Measurements from ENCODE around the gene SERPINB11. TPM values are rescaled to one million over a fixed set of nuclear protein-coding genes. Genes with fewer than 3 reads are reported as not detected.

Gene SERPINB11
- total and polyA plus RNA-seq, 2 experiments from 2014 or later: not detected

GRCh38 chr18:63763831-63764600 lies 61.3 kb downstream of the SERPINB11 start:
- no peaks in the 10 kb centered on the region for H3K27me3 ChIP-seq (replicated peaks; ENCODE audit: insufficient read depth)
- H3K9me3 ChIP-seq (ENCODE audit: low read depth): no peaks in the 10 kb centered on the region
- no peaks in the 10 kb centered on the region for H4K20me1 ChIP-seq (ENCODE audit: insufficient read depth)
- H3K4me2 ChIP-seq (ENCODE audit: unreplicated experiment): peak overlapping the region; percentile 22
- WGBS, 2 experiments (ENCODE audit: low coverage in 1 of 2, low lambda C conversion rate in 2 of 2, missing lambda C conversion rate in 2 of 2): 92 to 95% methylated on average over 3 of the region's 3 CpGs
- H3K27ac ChIP-seq: peak overlapping the region; percentile 46
- H2AFZ ChIP-seq: no peak overlapping the region
- peaks cover 34% of the 10 kb centered on the region for H3K4me1 ChIP-seq (ENCODE audit: insufficient read depth)
- TF ChIP-seq EZH2 (IDR thresholded peaks at IDR 0.05; ENCODE audit: insufficient read depth, poor library complexity, severe bottlenecking): no peak
- no peak for TF ChIP-seq EZH2phosphoT487 (IDR thresholded peaks at IDR 0.05; ENCODE audit: insufficient read depth, low read depth)
- peaks cover 30% of the 10 kb centered on the region for H3F3A ChIP-seq (ENCODE audit: insufficient read depth)
- H3K79me2 ChIP-seq (ENCODE audit: insufficient read depth): no peaks in the 10 kb centered on the region
- H3K4me3 ChIP-seq: no peak overlapping the region
- in situ Hi-C loops (cut with MboI): no loop called here
- H3K36me3 ChIP-seq (ENCODE audit: low read depth): no peaks in the 10 kb centered on the region
- H3K9ac ChIP-seq: no peak overlapping the region; the same call in 1 of the 2 replicates
- H3K9me2 ChIP-seq (ENCODE audit: insufficient read depth): no peaks in the 10 kb centered on the region
- DNase-seq: peak; percentile 72

DNA sequence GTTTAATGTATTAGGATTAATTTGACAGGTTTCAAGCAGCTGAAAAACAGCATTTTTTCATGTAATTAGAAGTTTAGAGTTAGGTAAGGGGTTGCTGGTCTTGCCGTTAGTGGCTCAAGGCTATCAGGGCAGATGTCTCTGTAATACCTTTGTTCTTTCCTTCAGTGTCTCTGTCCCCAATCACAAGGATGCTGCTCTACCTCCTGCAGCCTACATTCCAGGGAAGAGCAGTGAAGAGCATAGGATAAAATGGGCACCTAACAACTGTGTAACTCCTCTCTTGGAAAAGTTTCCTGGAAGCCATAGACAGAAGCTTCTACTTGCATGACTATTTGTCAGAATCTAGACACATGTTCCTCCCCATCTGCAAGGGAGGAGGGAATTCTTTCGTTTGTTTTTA lies 63.1 kb downstream of the SERPINB11 start:
- no peak overlapping the region for H3K9ac ChIP-seq
- H3K9me3 ChIP-seq (ENCODE audit: low read depth): no peaks in the 10 kb centered on the region
- no peaks in the 10 kb centered on the region for H4K20me1 ChIP-seq (ENCODE audit: insufficient read depth)
- no peak overlapping the region for H2AFZ ChIP-seq
- no peak overlapping the region for H3K27ac ChIP-seq
- TF ChIP-seq EZH2 (IDR thresholded peaks at IDR 0.05; ENCODE audit: insufficient read depth, poor library complexity, severe bottlenecking): no peak
- no peaks in the 10 kb centered on the region for H3K9me2 ChIP-seq (ENCODE audit: insufficient read depth)
- no peak overlapping the region for H3K4me2 ChIP-seq (ENCODE audit: unreplicated experiment)
- no peaks in the 10 kb centered on the region for H3K36me3 ChIP-seq (ENCODE audit: low read depth)
- H3K4me3 ChIP-seq: no peak overlapping the region
- no peak for DNase-seq
- 90 to 97% methylated on average over 2 of the region's 2 CpGs for WGBS, 2 experiments (ENCODE audit: low coverage in 1 of 2, low lambda C conversion rate in 2 of 2, missing lambda C conversion rate in 2 of 2)
- in situ Hi-C loops (cut with MboI): no loop called here
- no peaks in the 10 kb centered on the region for H3K27me3 ChIP-seq (replicated peaks; ENCODE audit: insufficient read depth)
- no peaks in the 10 kb centered on the region for H3K79me2 ChIP-seq (ENCODE audit: insufficient read depth)
- H3K4me1 ChIP-seq (ENCODE audit: insufficient read depth): peaks cover 34% of the 10 kb centered on the region
- peaks cover 30% of the 10 kb centered on the region for H3F3A ChIP-seq (ENCODE audit: insufficient read depth)

Other genes with a start within 250 kb of the SERPINB11 start
- gene SERPINB5, start 226.0 kb upstream of the SERPINB11 start, total RNA-seq (2014; rRNA removed; shearing (Covaris generic)): not detected in 2 replicates
- gene SERPINB5, start 226.0 kb upstream of the SERPINB11 start, polyA plus RNA-seq (2016; fragmentation: Nextera tagmentation; extraction: Ambion mirVana): not detected in 2 replicates
- gene SERPINB12, start 160.6 kb upstream of the SERPINB11 start, total RNA-seq (2014; rRNA removed; shearing (Covaris generic)): not detected in 2 replicates
- gene SERPINB12, start 160.6 kb upstream of the SERPINB11 start, polyA plus RNA-seq (2016; fragmentation: Nextera tagmentation; extraction: Ambion mirVana): not detected in 2 replicates
- gene SERPINB13, start 115.6 kb upstream of the SERPINB11 start, total RNA-seq (2014; rRNA removed; shearing (Covaris generic)): not detected in 2 replicates
- not detected in 2 replicates for gene SERPINB13, start 115.6 kb upstream of the SERPINB11 start, polyA plus RNA-seq (2016; fragmentation: Nextera tagmentation; extraction: Ambion mirVana)
- gene SERPINB4, start 58.7 kb upstream of the SERPINB11 start, total RNA-seq (2014; rRNA removed; shearing (Covaris generic)): not detected in 2 replicates
- gene SERPINB4, start 58.7 kb upstream of the SERPINB11 start, polyA plus RNA-seq (2016; fragmentation: Nextera tagmentation; extraction: Ambion mirVana): not detected in 2 replicates
- gene SERPINB3, start 41.1 kb upstream of the SERPINB11 start, total RNA-seq (2014; rRNA removed; shearing (Covaris generic)): not detected in 2 replicates
- gene SERPINB3, start 41.1 kb upstream of the SERPINB11 start, polyA plus RNA-seq (2016; fragmentation: Nextera tagmentation; extraction: Ambion mirVana): 0.24 TPM in 1 of 2 replicates, not detected in the other
- 12.2 and 18.6 TPM in 2 replicates for gene SERPINB7, start 72.5 kb downstream of the SERPINB11 start, total RNA-seq (2014; rRNA removed; shearing (Covaris generic))
- gene SERPINB7, start 72.5 kb downstream of the SERPINB11 start, polyA plus RNA-seq (2016; fragmentation: Nextera tagmentation; extraction: Ambion mirVana): 12.5 and 13.8 TPM in 2 replicates
- gene SERPINB2, start 184.7 kb downstream of the SERPINB11 start, total RNA-seq (2014; rRNA removed; shearing (Covaris generic)): 6.1 and 13.0 TPM in 2 replicates
- 10.6 and 10.7 TPM in 2 replicates for gene SERPINB2, start 184.7 kb downstream of the SERPINB11 start, polyA plus RNA-seq (2016; fragmentation: Nextera tagmentation; extraction: Ambion mirVana)
- gene SERPINB10, start 205.0 kb downstream of the SERPINB11 start, total RNA-seq (2014; rRNA removed; shearing (Covaris generic)): not detected in 2 replicates
- gene SERPINB10, start 205.0 kb downstream of the SERPINB11 start, polyA plus RNA-seq (2016; fragmentation: Nextera tagmentation; extraction: Ambion mirVana): not detected in 2 replicates
- not detected in 2 replicates for gene HMSD, start 246.3 kb downstream of the SERPINB11 start, total RNA-seq (2014; rRNA removed; shearing (Covaris generic))
- 0.83 TPM in 1 of 2 replicates, not detected in the other for gene HMSD, start 246.3 kb downstream of the SERPINB11 start, polyA plus RNA-seq (2016; fragmentation: Nextera tagmentation; extraction: Ambion mirVana)

All from GM23248 (cell line).